Ovary (tissue), 9 donors: ENCODE results near the gene LITAF. TPM values are rescaled to one million over a fixed set of nuclear protein-coding genes. Genes with fewer than 3 reads are reported as not detected.

Source experiments
- DNase-seq, 5 donors: peaks; one replicate each; pipeline ENCODE4 v3.0.0-alpha.2; 2019 to 2020
- H3K27ac ChIP-seq, 2 donors: fragments of 200-600 bp; one replicate each; pipeline versions ENCODE4 v1.5.1 to v1.8.0; 2019 to 2022
- H3K27me3 ChIP-seq: fragments of 200-600 bp; one replicate; pipeline ENCODE4 v1.8.0; 2022
- H3K36me3 ChIP-seq: fragments of 200-600 bp; sonication (generic); one replicate; pipeline ENCODE4 v1.5.1; 2019
- H3K4me1 ChIP-seq: one replicate; pipeline ENCODE4 v1.8.1; 2013; ENCODE audit warnings: mild to moderate bottlenecking, moderate library complexity; ENCODE audit not compliant: insufficient read depth
- H3K4me3 ChIP-seq: fragments of 200-600 bp; sonication (generic); one replicate; pipeline ENCODE4 v1.5.1; 2017
- H3K9me3 ChIP-seq, 2 donors: fragments of 200-600 bp in 1 of 2; sonication (generic) in 1 of 2; one replicate each; pipeline versions ENCODE4 v1.5.1 to v1.8.1; 2013 to 2019; ENCODE audit warnings: mild to moderate bottlenecking in 1 of 2, moderate library complexity in 1 of 2
- CTCF ChIP-seq, 3 donors: fragments of 450-650 bp in 2 of 3; fragments of 200-600 bp in 1 of 3; IDR thresholded peaks; one replicate each; pipeline versions ENCODE4 v1.5.1 to v1.8.0; 2016 to 2022; ENCODE audit warnings: antibody characterized with exemption in 3 of 3, mild to moderate bottlenecking in 1 of 3
- EP300 ChIP-seq: sonication (generic); formaldehyde crosslinking; IDR thresholded peaks from one replicate; pipeline ENCODE4 v1.6.1; 2017; ENCODE audit warnings: antibody characterized with exemption
- POLR2A ChIP-seq: fragments of 450-650 bp; IDR thresholded peaks from one replicate; pipeline ENCODE4 v1.6.1; 2017; ENCODE audit warnings: antibody characterized with exemption, mild to moderate bottlenecking, moderate library complexity
- WGBS, 3 donors: extraction: QIAGEN DNeasy Blood & Tissue Kit in 1 of 3; methylation state at CpG; one replicate each; pipeline versions ENCODE4 v1.1.5 to v1.1.7; 2013 to 2017; 5-methylcytosine and 5-hydroxymethylcytosine counted together
- intact Hi-C, 4 donors: fragments of 100-400 bp; cut with DNase I; formaldehyde crosslinking; loops; one replicate each; pipeline versions ENCODE4 v1.11.0 to v1.15.1; 2022 to 2023
- polyA plus RNA-seq, 2 donors: library from polyadenylated mRNA; stranded (reverse); fragments of 200-250 nt in 1 of 2; fragments of 350-450 nt in 1 of 2; fragmentation: Illumina TruSeq in 1 of 2; extraction: RNeasy Lipid Tissue Mini Kit (QIAGEN cat#74804) in 1 of 2; gene quantifications; one replicate each; pipeline ENCODE4 v1.2.3, GENCODE V29; 2013 to 2014
- total RNA-seq, 7 donors: library from RNA; depleted of rRNA in 2 of 7; stranded (reverse); fragments of >200 nt in 2 of 7; fragmentation: NEBNext Ultra II Directional in 3 of 7; extraction: Animal tissue kit (Norgen Biotek cat#: 25700) in 3 of 7; gene quantifications; one replicate each; pipeline versions ENCODE4 v1.1.0 to v1.2.4, GENCODE V29; 2016 to 2023
- donor health status: DM: no; HTN: no; CAD: no; lungs with moderate emphysema.
- donor health status: DM: no; HTN: no; CAD: no.
- donor health status: Bipolar disorder and iron deficiency.
- donor health status: DM: yes; HTN: yes; CAD: no.
- donor health status: DM: no; HTN: no; CAD: no.
- donor health status: DM: yes; HTN: yes; CAD: no.

LITAF gene
- total and polyA plus RNA-seq, 9 donors = 39.7 to 169 (median 105) TPM

- Histone ChIP-seq H3K27ac (no peak overlapping the region), H3K4me3 (no peak overlapping the region), H3K4me1 (no peaks in the 10 kb centered on the region), H3K9me3 (no peaks in the 10 kb centered on the region), H3K36me3 (no peaks in the 10 kb centered on the region), H3K27me3 (no peaks in the 10 kb centered on the region)
- intact Hi-C loops = loop anchor here in 3 of 4 donors (5.0 to 10.0 kb wide), 4 partner anchors 104 to 284 kb away; no protein-coding TSS in a partner anchor
- no peak for DNase-seq
- no peak for TF ChIP-seq POLR2A
- WGBS, 3 donors = 75 to 82% (median 77%) methylated on average over 8 of the region's 8 CpGs
These were observed 56.4 kb downstream of the LITAF start for GRCh38 chr16:11530171-11530940.

GRCh38 chr16:11529285-11529684 lies 57.4 kb downstream of the LITAF start:
- intact Hi-C loops = loop anchor here in 1 of 4 donors (5.0 kb wide), 1 partner anchor 183 kb away; no protein-coding TSS in a partner anchor
- H3K4me1 ChIP-seq = no peaks in the 10 kb centered on the region
- WGBS, 3 donors = 88 to 92% (median 89%) methylated on average over 4 of the region's 4 CpGs

DNA sequence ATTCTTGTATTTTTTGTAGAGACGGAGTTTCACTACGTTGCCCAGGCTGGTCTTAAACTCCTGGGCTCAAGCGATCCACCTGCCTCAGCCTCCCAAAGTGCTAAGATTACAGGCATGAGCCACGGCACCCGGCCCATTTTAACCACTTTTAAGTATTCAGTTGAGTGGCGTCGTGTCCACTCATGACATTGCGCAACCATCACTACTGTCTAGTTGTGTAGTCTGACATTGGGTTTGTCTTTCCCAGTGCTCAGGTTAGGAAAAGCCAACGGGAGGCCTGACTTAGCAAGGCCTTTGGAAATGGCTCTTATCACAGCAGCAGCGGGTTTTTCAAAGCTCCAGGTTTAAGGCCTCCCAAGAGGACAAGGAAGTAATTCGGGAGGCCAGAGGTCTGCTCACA lies 58.7 kb downstream of the LITAF start:
- 89 to 93% (median 90%) methylated on average over 11 of the region's 11 CpGs for WGBS, 3 donors
- H3K27me3 ChIP-seq = no peaks in the 10 kb centered on the region
- no peak overlapping the region for H3K4me3 ChIP-seq
- intact Hi-C loops = loop anchor here in 1 of 4 donors (5.0 kb wide), 1 partner anchor 184 kb away; no protein-coding TSS in a partner anchor
- no peaks in the 10 kb centered on the region for H3K9me3 ChIP-seq
- no peaks in the 10 kb centered on the region for H3K4me1 ChIP-seq
- TF ChIP-seq POLR2A (no peak), CTCF (IDR thresholded peaks at IDR 0.05) (no peak), EP300 (no peak)
- H3K27ac ChIP-seq = no peak overlapping the region
- no peaks in the 10 kb centered on the region for H3K36me3 ChIP-seq
- DNase-seq = no peak

More at GRCh38 chr16:11529285-11529684, 57.4 kb downstream of the LITAF start:
- no peak for DNase-seq
- no peak overlapping the region for H3K27ac ChIP-seq
- no peak overlapping the region for H3K4me3 ChIP-seq
- no peaks in the 10 kb centered on the region for H3K9me3 ChIP-seq
- H3K36me3 ChIP-seq = no peaks in the 10 kb centered on the region
- no peaks in the 10 kb centered on the region for H3K27me3 ChIP-seq
- no peak for TF ChIP-seq POLR2A
- TF ChIP-seq CTCF (IDR thresholded peaks at IDR 0.05) = no peak
- no peak for TF ChIP-seq EP300

DNA sequence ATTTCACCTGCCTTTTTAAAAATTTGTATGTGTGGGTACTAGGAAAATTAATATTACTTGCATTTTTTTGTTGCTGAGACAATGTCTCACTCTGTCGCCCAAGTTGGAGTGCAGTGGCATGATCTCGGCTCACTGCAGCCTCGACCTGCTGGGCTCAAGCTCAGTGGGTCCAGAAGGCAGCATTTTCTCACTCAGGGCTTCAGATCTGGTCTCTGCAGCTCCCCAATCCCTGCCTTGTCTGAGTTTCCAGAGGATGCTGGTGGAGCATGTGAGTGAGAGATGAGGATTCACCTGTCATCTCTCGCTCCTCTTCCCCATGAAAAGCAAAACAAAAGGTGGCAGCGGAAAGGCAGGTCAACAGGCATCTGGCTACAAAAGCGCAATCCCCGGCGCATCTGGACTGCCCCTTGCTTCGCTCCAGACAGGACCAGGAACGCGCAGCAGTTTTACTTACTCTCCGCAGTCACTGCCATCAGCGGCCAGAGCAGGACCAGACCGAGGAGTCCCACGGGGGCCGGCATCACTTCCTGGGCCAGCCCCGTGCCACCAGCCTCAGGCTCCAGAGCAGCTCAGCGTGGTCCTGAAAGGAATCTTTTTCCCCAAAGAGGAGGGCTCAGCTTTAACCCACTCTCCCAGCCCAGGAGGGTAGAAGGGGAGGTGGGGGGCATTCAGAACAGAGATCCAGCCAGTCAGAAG lies 59.9 kb downstream of the LITAF start:
- Histone ChIP-seq H3K27ac (no peak overlapping the region), H3K4me3 (no peak overlapping the region), H3K4me1 (no peaks in the 10 kb centered on the region), H3K36me3 (no peaks in the 10 kb centered on the region), H3K9me3 (no peaks in the 10 kb centered on the region), H3K27me3 (no peaks in the 10 kb centered on the region)
- intact Hi-C loops = loop anchor here in 1 of 4 donors (5.0 kb wide), 1 partner anchor 185 kb away; no protein-coding TSS in a partner anchor
- TF ChIP-seq EP300 (no peak), CTCF (IDR thresholded peaks at IDR 0.05) (no peak), POLR2A (no peak)
- 16 to 30% (median 20%) methylated on average over 18 of the region's 18 CpGs for WGBS, 3 donors
- DNase-seq = no peak
